Astrocyte of the cerebellum (primary cell): ENCODE measurements around the gene ARHGAP29.
A peak's percentile ranks its signal among the peaks of the same experiment; 100 is the strongest.
"Not testable (repeated sequence)": the region's sequence is repeated elsewhere in the genome, so short reads cannot be mapped to it uniquely, and the experiment has no call there.

Source experiments
- DNase-seq: peaks from one replicate; pipeline ENCODE4 v3.0.0-alpha.2; 2011; ENCODE audit warnings: low read depth
- H3K4me3 ChIP-seq: 2 replicates; pipeline ENCODE4 v1.5.1; 2011; ENCODE audit warnings: mild to moderate bottlenecking, low read depth, low read length, moderate library complexity
- in situ Hi-C: cut with HindIII; loops from 2 replicates; pipeline ENCODE4 v1.10.0; 2017; ENCODE audit warnings: low sequenced_read_pairs
- TF ChIP-seq, protein P1 (sequence below): IDR thresholded peaks from 2 replicates; pipeline ENCODE4 v1.5.1; 2012; ENCODE audit warnings: low read length, low read depth, moderate library complexity, mild to moderate bottlenecking; ENCODE audit errors: missing control alignments

The ARHGAP29 gene

DNA sequence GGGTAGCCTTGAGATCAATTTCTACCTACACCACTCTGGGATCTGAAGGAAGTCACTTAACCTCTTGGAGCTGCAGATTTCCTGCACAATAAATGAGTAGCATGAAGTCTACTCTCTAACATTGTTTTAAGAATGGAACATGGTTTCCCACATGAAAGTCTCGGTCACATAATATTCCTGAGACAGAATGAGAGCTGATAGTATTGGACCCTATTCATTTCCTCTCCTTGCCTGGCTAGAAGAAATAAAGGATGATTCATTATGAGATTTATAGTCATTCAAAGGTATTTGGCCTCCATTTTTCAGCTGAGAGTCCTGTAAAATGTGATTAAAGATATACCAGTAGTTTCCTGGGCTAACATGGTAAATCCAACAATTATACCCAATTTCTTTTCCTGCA lies 56.7 kb downstream of the ARHGAP29 start:
- no peak overlapping the region for H3K4me3 ChIP-seq
- DNase-seq = no peak
- in situ Hi-C loops = no loop called here
- TF ChIP-seq, protein P1, sequence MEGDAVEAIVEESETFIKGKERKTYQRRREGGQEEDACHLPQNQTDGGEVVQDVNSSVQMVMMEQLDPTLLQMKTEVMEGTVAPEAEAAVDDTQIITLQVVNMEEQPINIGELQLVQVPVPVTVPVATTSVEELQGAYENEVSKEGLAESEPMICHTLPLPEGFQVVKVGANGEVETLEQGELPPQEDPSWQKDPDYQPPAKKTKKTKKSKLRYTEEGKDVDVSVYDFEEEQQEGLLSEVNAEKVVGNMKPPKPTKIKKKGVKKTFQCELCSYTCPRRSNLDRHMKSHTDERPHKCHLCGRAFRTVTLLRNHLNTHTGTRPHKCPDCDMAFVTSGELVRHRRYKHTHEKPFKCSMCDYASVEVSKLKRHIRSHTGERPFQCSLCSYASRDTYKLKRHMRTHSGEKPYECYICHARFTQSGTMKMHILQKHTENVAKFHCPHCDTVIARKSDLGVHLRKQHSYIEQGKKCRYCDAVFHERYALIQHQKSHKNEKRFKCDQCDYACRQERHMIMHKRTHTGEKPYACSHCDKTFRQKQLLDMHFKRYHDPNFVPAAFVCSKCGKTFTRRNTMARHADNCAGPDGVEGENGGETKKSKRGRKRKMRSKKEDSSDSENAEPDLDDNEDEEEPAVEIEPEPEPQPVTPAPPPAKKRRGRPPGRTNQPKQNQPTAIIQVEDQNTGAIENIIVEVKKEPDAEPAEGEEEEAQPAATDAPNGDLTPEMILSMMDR = no peak

DNA sequence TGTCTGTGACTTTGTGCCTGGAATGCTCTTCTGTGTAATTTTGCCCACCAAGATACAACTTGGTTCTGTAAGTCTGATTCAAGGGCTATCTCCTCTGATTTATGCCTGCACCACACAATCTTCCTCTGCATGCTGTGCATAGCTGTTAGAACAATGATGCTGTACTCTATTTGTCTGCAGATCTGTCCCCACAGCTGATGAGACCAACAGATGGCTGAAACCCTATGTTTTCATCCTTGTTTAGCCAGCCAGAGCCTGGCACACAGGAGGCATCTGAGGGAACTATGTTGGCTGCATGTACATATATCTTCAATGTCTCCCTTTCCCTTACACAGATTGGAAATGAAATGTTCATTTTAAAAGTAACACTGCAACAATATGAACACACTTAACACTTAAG lies 58.5 kb downstream of the ARHGAP29 start:
- no peak overlapping the region for H3K4me3 ChIP-seq
- TF ChIP-seq, protein P1 = no peak
- in situ Hi-C loops = no loop called here
- DNase-seq = no peak

DNA sequence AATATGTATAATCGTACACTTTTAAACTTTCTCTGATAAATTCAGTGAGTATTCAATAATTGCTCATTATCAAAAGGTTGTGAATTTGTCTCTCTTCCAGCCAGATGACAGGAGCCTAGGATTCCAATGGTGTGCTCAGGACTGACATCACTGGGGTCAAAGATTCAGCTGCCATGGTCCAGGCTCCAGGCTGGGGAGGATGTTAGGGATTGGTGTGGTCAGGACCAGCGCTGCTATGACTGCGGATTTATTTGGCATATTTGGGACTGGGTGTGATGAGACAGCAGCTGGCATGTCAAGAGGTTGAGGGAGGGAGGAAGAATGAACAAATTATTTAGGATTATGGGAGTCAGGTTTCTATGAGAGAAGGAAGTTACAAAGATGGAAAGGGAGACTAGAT lies 68.3 kb downstream of the ARHGAP29 start:
- TF ChIP-seq, protein P1 = no peak
- in situ Hi-C loops = no loop called here
- no peak overlapping the region for H3K4me3 ChIP-seq
- DNase-seq = no peak

DNA sequence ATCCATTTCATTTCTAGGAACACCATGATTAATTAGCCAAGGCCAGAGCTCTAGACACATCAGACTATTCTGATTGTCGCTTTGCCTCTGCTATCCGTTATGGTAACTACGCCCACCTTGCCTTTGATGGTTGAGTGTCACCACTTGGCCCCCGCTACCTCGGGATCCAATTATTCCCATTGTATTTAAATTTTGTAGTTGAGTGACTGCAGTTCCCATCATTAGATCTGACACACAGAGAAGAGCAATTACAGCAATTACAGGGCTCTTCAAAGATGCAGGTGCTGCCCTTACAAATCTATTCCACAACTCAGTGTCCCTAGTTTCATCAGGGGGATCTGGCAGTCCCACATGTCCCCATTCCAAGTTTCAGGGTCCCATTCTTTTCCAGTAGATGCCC lies 71.5 kb downstream of the ARHGAP29 start:
- TF ChIP-seq, protein P1 = no peak
- no peak for DNase-seq
- no peak overlapping the region for H3K4me3 ChIP-seq
- in situ Hi-C loops = no loop called here

DNA sequence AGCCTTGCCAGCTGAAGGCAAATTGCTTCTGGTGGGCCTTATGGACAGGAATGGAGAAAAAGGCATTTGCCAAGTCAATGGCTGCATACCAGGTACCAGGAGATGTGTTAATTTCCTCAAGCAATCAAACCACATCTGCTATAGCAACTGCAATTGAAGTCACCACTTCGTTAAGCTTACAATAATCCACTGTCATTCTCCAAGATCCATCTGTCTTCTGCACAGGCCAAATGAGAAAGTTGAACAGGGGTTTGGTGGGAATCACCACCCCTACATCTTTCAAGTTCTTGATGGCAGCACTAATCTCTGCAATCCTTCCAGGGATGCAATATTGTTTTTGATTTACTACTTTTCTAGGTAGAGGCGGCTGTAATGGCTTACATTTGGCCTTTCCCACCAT lies 72.5 kb downstream of the ARHGAP29 start:
- in situ Hi-C loops, DNase-seq, H3K4me3 ChIP-seq: not testable (repeated sequence)

DNA sequence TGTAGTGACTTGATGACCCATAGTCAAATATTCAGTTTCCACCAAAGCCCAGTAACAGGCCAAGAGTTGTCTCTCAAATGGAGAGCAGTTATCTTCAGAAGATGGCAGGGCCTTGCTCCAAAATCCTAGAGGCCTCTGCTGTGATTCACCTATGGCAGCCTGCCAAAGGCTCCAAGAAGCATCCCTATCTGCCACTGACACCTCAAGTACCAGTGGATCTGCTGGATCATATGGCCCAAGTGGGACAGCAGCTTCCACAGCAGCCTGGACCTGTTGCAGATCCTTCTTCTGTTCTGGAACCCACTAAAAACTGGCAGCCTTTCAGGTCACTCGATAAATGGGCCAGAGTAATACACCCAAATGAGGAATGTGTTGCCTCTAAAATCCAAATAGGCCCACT lies 73.3 kb downstream of the ARHGAP29 start:
- DNase-seq, H3K4me3 ChIP-seq, in situ Hi-C loops: not testable (repeated sequence)

DNA sequence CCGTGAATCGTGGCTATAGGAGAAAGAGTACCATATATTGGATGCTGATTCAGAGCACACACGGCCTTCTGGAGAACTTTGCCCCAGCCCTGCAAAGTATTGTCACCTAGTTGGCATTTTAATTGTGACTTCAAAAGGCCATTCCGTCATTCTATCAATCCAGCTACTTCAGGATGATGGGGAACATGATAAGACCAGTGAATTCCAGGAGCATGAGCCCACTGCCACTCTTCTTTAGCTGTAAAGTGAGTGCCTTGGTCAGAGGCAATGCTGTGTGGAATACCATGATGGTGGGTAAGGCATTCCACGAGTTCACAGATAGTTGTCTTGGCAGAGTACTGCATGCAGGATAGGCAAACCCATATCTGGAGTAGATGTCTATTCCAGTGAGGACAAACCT lies 74.1 kb downstream of the ARHGAP29 start:
- in situ Hi-C loops, DNase-seq: not testable (repeated sequence)

DNA sequence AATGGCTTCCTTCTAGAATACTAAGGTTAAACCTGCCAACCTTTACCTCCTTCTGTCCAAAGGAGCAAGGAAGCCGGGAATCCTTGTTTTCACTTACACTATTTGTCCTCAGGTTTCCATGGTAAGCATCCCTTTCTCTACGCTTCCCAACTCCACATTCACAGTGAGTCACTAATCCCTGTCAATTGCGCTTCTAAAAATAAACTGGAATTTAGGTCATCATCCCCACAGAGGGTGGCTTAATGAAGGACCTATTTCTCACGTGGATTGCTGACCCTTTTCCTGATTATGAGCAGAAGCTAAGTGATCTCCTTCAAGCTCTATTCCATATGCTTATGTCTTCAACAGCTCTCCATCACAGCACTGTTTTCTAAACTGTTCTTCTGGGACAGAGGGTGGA lies 76.6 kb downstream of the ARHGAP29 start:
- DNase-seq = peak; percentile 73
- no peak overlapping the region for H3K4me3 ChIP-seq
- TF ChIP-seq, protein P1 = no peak
- in situ Hi-C loops = no loop called here

More for the DNA sequence above, 74.1 kb downstream of the ARHGAP29 start:
- not testable (repeated sequence) for H3K4me3 ChIP-seq
